ENCODE data around the gene MYO3B. TPM values are rescaled to one million over a fixed set of nuclear protein-coding genes. Genes with fewer than 3 reads are reported as not detected.

Gene MYO3B
- total RNA-seq, 1 experiment from 2014 or later, result 4.4 TPM

DNA sequence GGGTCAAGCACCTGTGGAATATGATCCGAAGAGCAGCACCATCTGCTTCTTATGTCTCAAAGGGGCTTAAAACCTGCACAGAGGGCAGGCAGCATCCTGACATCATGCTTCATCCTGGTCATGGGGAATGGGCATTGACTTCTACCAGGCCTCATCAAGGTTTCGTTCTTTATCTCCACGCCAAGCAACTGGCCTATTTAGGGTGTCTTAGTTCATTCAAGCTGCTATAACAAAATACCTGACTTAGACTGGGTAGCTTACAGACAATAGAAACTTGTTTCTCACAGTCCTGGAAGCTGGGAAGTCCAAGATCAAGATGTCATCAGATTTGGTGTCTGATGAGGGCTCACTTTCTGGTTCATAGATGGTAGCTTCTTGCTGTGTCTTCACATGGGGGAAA, 69.4 kb downstream of the MYO3B start:
- no peaks in the 10 kb centered on the region for H3K9me3 ChIP-seq (ENCODE audit: low read length)
- no peaks in the 10 kb centered on the region for H3K36me3 ChIP-seq (ENCODE audit: insufficient read depth, low read length)
- no peaks in the 10 kb centered on the region for H3K4me1 ChIP-seq (ENCODE audit: low read length)
- H2AFZ ChIP-seq (ENCODE audit: low read length), result no peak overlapping the region
- H3K9ac ChIP-seq (ENCODE audit: low read length), result no peak overlapping the region
- no peak overlapping the region for H3K4me3 ChIP-seq (ENCODE audit: low read length)
- no peaks in the 10 kb centered on the region for H3K79me2 ChIP-seq (ENCODE audit: low read length)
- no peak for DNase-seq
- no peaks in the 10 kb centered on the region for H3K27me3 ChIP-seq (ENCODE audit: low read length)
- H3K27ac ChIP-seq (ENCODE audit: low read length), result no peak overlapping the region
- H4K20me1 ChIP-seq (ENCODE audit: insufficient read depth, low read depth, low read length), result no peaks in the 10 kb centered on the region
- no peaks in the 10 kb centered on the region for H3K9me2 ChIP-seq (replicated peaks; ENCODE audit: insufficient read depth, low read length)
- no peak overlapping the region for H3K4me2 ChIP-seq (ENCODE audit: low read depth, low read length, poor library complexity, severe bottlenecking)

DNA sequence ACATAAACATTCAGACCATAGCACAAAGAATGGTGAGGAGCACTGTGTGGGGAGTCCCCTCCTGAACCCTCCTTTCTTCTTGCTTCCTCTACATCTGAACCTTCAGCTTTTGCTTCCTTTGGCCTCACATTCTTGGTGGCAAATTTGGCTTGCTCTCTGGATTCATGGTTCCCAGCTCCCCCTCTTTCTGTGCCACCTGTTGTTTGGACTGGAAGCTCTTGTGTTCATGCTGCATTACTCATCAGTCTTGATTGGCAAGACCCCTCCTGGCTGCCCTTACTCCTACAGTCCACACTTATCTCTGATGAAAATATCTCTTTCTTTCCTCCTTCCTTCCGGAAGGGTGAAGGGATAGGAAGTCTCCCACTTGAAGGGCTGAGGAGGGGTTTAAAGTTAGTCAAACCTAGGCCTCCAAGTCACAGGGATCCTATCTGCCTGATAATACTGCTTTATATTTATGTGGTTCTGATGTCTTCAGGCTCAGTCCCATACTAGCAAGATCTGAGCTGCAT, 70.0 kb downstream of the MYO3B start:
- Histone ChIP-seq H4K20me1 (ENCODE audit: insufficient read depth, low read depth, low read length) (no peaks in the 10 kb centered on the region), H2AFZ (ENCODE audit: low read length) (no peak overlapping the region), H3K27ac (ENCODE audit: low read length) (no peak overlapping the region), H3K27me3 (ENCODE audit: low read length) (no peaks in the 10 kb centered on the region), H3K9me3 (ENCODE audit: low read length) (no peaks in the 10 kb centered on the region), H3K4me2 (ENCODE audit: low read depth, low read length, poor library complexity, severe bottlenecking) (no peak overlapping the region), H3K4me1 (ENCODE audit: low read length) (no peaks in the 10 kb centered on the region), H3K79me2 (ENCODE audit: low read length) (no peaks in the 10 kb centered on the region), H3K9ac (ENCODE audit: low read length) (no peak overlapping the region), H3K9me2 (replicated peaks; ENCODE audit: insufficient read depth, low read length) (no peaks in the 10 kb centered on the region), H3K4me3 (ENCODE audit: low read length) (no peak overlapping the region), H3K36me3 (ENCODE audit: insufficient read depth, low read length) (no peaks in the 10 kb centered on the region)
- no peak for DNase-seq

DNA sequence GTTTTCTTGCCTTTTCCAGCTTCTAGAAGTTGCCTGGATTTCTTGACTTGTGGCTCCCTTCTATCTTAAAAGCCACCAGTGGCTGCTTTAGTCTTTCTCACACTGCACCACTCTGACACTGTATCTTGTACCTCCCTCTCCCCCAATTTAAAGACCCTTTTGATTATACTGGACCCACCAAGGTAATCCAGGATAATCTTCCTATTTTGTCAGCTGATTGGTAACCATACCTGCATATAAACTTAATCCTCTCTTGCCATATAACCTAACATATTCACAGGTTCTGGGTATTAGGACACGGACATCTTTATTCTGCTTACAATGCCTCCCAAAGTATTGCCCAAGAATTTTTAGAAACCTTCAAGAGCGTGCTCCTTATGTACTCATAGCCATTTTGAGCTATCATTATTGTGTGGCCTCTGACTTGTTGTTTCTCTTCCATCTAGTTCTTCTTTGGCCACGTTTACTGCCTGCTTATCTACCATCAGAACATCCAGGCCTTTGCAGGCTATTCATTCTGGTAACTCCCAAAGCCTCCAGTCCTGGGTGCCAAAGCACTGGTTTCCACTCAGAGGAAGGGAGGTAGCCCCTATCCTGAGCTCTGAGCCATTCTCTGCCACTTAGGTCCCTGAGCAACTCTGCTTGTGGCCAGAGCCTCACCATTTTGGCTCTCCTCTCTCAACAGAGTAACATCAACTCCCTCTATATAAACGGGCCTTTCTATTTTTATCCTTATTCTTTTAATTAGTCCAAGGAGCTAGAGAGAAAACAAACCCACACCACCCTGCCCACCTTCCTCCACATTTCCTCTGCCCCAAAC, 70.8 kb downstream of the MYO3B start:
- no peak for DNase-seq
- Histone ChIP-seq H3K4me1 (ENCODE audit: low read length) (no peaks in the 10 kb centered on the region), H2AFZ (ENCODE audit: low read length) (no peak overlapping the region), H3K9me3 (ENCODE audit: low read length) (no peaks in the 10 kb centered on the region), H4K20me1 (ENCODE audit: insufficient read depth, low read depth, low read length) (no peaks in the 10 kb centered on the region), H3K79me2 (ENCODE audit: low read length) (no peaks in the 10 kb centered on the region), H3K9ac (ENCODE audit: low read length) (no peak overlapping the region), H3K36me3 (ENCODE audit: insufficient read depth, low read length) (no peaks in the 10 kb centered on the region), H3K4me2 (ENCODE audit: low read depth, low read length, poor library complexity, severe bottlenecking) (no peak overlapping the region), H3K9me2 (replicated peaks; ENCODE audit: insufficient read depth, low read length) (no peaks in the 10 kb centered on the region), H3K27me3 (ENCODE audit: low read length) (no peaks in the 10 kb centered on the region), H3K4me3 (ENCODE audit: low read length) (no peak overlapping the region), H3K27ac (ENCODE audit: low read length) (no peak overlapping the region)

DNA sequence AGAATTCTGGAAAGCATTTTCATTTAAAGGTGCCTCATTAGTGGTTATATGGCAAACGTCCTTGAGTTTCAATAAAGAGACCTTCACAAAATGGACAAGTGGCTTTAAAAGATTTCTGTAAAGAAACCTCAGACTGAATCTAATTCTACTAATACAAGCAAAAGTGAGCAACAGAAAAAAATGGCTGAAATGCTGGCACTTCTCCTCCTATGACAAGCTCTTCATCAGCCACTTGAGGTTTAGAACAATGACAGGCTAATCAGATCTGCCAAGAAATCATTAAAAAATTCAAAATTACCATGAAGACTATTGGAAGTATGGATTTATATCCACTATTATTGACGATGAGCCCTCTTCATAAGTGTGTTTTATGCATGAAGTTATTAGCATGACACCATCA, 71.8 kb downstream of the MYO3B start:
- no peak overlapping the region for H3K27ac ChIP-seq (ENCODE audit: low read length)
- no peak overlapping the region for H3K4me3 ChIP-seq (ENCODE audit: low read length)
- no peak for DNase-seq
- H3K4me2 ChIP-seq (ENCODE audit: low read depth, low read length, poor library complexity, severe bottlenecking), result no peak overlapping the region
- H3K4me1 ChIP-seq (ENCODE audit: low read length), result no peaks in the 10 kb centered on the region
- no peaks in the 10 kb centered on the region for H4K20me1 ChIP-seq (ENCODE audit: insufficient read depth, low read depth, low read length)
- no peaks in the 10 kb centered on the region for H3K9me2 ChIP-seq (replicated peaks; ENCODE audit: insufficient read depth, low read length)
- no peaks in the 10 kb centered on the region for H3K36me3 ChIP-seq (ENCODE audit: insufficient read depth, low read length)
- no peak overlapping the region for H3K9ac ChIP-seq (ENCODE audit: low read length)
- H2AFZ ChIP-seq (ENCODE audit: low read length), result no peak overlapping the region
- H3K27me3 ChIP-seq (ENCODE audit: low read length), result no peaks in the 10 kb centered on the region
- no peaks in the 10 kb centered on the region for H3K79me2 ChIP-seq (ENCODE audit: low read length)
- no peaks in the 10 kb centered on the region for H3K9me3 ChIP-seq (ENCODE audit: low read length)

DNA sequence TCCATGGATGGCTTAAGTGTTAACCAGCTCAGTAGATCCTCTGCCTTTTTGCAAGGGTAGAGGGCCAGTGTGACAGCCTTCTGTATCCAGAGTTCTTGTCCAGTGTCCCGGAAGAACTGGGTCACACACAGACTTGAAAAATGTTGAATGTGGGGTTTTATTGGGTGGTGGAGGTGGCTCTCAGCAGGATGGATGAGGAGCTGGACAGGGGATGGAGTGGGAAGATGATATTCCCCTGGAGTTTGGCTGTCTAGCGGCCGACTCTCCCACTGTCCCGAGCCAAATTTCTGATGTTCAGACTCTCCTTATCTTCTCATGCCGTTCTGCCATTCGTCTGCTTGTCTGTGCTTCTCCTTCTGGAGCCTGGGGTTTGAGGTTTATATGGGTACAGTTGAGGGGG, 72.6 kb downstream of the MYO3B start:
- Histone ChIP-seq H3K79me2 (ENCODE audit: low read length) (no peaks in the 10 kb centered on the region), H4K20me1 (ENCODE audit: insufficient read depth, low read depth, low read length) (no peaks in the 10 kb centered on the region), H3K4me1 (ENCODE audit: low read length) (no peaks in the 10 kb centered on the region), H3K4me3 (ENCODE audit: low read length) (no peak overlapping the region), H3K27me3 (ENCODE audit: low read length) (no peaks in the 10 kb centered on the region), H3K36me3 (ENCODE audit: insufficient read depth, low read length) (no peaks in the 10 kb centered on the region), H3K27ac (ENCODE audit: low read length) (no peak overlapping the region), H3K9me3 (ENCODE audit: low read length) (no peaks in the 10 kb centered on the region), H3K4me2 (ENCODE audit: low read depth, low read length, poor library complexity, severe bottlenecking) (no peak overlapping the region), H3K9ac (ENCODE audit: low read length) (no peak overlapping the region), H2AFZ (ENCODE audit: low read length) (no peak overlapping the region), H3K9me2 (replicated peaks; ENCODE audit: insufficient read depth, low read length) (no peaks in the 10 kb centered on the region)
- DNase-seq, result no peak

DNA sequence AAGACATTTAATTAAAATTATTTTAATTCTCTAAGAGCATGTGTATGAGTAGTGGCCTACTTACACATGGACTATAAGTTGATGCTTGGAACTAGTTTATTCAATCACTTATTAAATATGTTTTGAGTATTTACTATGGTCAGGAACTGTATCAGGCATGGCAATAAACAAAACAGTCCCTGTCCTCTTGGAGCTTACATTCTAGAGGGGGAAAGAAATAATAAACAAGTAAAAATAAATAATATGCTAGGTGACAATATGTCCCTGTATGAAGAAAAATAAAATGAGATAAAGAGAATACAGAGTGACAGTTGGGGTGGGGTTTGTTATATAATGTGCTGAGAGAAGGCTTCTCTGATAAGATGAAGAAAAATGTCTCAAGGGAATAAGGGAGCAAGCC, 74.5 kb downstream of the MYO3B start:
- Histone ChIP-seq H4K20me1 (ENCODE audit: insufficient read depth, low read depth, low read length) (no peaks in the 10 kb centered on the region), H3K27me3 (ENCODE audit: low read length) (no peaks in the 10 kb centered on the region), H2AFZ (ENCODE audit: low read length) (no peak overlapping the region), H3K9ac (ENCODE audit: low read length) (no peak overlapping the region), H3K4me2 (ENCODE audit: low read depth, low read length, poor library complexity, severe bottlenecking) (no peak overlapping the region), H3K9me2 (replicated peaks; ENCODE audit: insufficient read depth, low read length) (no peaks in the 10 kb centered on the region), H3K4me3 (ENCODE audit: low read length) (no peak overlapping the region), H3K9me3 (ENCODE audit: low read length) (no peaks in the 10 kb centered on the region), H3K27ac (ENCODE audit: low read length) (no peak overlapping the region), H3K79me2 (ENCODE audit: low read length) (no peaks in the 10 kb centered on the region), H3K36me3 (ENCODE audit: insufficient read depth, low read length) (no peaks in the 10 kb centered on the region), H3K4me1 (ENCODE audit: low read length) (no peaks in the 10 kb centered on the region)
- no peak for DNase-seq

DNA sequence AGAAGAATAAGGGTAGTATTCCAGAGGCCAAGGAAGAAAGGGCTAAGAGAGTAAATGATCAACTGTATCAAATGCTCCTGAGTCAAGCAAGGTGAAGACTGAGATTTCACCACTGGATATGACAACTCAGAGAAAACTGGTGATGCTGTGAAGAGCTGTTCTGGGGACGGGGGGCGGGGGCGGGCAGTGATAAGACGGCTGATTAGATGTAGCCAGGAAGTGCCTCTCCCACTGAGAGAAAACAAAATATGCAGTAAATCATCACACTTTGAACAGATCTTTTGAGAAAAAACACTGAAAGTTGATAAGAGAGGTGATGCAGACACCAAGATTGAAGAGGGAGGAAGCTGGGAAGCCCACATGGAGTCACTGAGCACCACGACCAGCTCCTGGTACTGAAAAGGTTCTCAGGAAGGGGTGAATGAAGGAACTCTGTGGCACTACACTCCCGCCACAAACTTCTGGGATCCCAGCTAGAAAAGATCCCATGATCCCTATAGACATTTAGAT, 75.8 kb downstream of the MYO3B start:
- no peak overlapping the region for H3K4me2 ChIP-seq (ENCODE audit: low read depth, low read length, poor library complexity, severe bottlenecking)
- no peaks in the 10 kb centered on the region for H3K79me2 ChIP-seq (ENCODE audit: low read length)
- no peak overlapping the region for H3K4me3 ChIP-seq (ENCODE audit: low read length)
- H3K9ac ChIP-seq (ENCODE audit: low read length), result no peak overlapping the region
- H3K9me2 ChIP-seq (replicated peaks; ENCODE audit: insufficient read depth, low read length), result no peaks in the 10 kb centered on the region
- H3K9me3 ChIP-seq (ENCODE audit: low read length), result no peaks in the 10 kb centered on the region
- no peaks in the 10 kb centered on the region for H4K20me1 ChIP-seq (ENCODE audit: insufficient read depth, low read depth, low read length)
- H3K27ac ChIP-seq (ENCODE audit: low read length), result no peak overlapping the region
- H3K36me3 ChIP-seq (ENCODE audit: insufficient read depth, low read length), result no peaks in the 10 kb centered on the region
- no peak overlapping the region for H2AFZ ChIP-seq (ENCODE audit: low read length)
- no peak for DNase-seq
- no peaks in the 10 kb centered on the region for H3K27me3 ChIP-seq (ENCODE audit: low read length)
- H3K4me1 ChIP-seq (ENCODE audit: low read length), result no peaks in the 10 kb centered on the region

DNA sequence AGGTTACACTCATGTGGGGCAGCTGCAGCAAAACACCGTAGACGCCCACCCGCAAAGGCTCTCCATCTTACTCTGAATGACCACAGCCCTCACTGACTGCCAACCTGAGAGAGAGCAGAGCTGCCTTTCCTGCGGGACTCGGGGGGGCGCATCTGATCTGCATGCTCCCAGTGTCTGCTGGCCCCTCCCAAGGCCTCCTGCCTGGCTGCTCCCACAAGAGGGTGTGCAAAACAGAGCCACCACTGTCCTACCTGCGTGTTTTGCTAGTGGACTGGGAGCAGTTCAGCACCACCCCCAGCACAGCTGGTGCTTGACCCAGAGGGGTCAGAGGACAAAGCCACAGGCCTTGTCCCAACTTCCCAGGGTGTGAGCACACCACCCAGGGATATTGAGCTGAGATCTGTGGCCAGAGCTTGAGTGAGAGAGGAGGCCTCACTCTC, 76.4 kb downstream of the MYO3B start:
- no peak overlapping the region for H3K4me2 ChIP-seq (ENCODE audit: low read depth, low read length, poor library complexity, severe bottlenecking)
- H4K20me1 ChIP-seq (ENCODE audit: insufficient read depth, low read depth, low read length), result no peaks in the 10 kb centered on the region
- H3K9me2 ChIP-seq (replicated peaks; ENCODE audit: insufficient read depth, low read length), result no peaks in the 10 kb centered on the region
- H3K79me2 ChIP-seq (ENCODE audit: low read length), result no peaks in the 10 kb centered on the region
- no peak overlapping the region for H3K4me3 ChIP-seq (ENCODE audit: low read length)
- no peak for DNase-seq
- no peaks in the 10 kb centered on the region for H3K36me3 ChIP-seq (ENCODE audit: insufficient read depth, low read length)
- H3K4me1 ChIP-seq (ENCODE audit: low read length), result no peaks in the 10 kb centered on the region
- H3K27ac ChIP-seq (ENCODE audit: low read length), result no peak overlapping the region
- no peak overlapping the region for H2AFZ ChIP-seq (ENCODE audit: low read length)
- H3K9ac ChIP-seq (ENCODE audit: low read length), result no peak overlapping the region
- no peaks in the 10 kb centered on the region for H3K27me3 ChIP-seq (ENCODE audit: low read length)
- no peaks in the 10 kb centered on the region for H3K9me3 ChIP-seq (ENCODE audit: low read length)

Measured in Karpas-422 (cell line).